ENCODE measurements around the gene TNP2.
"Not testable (repeated sequence)": the region's sequence is repeated elsewhere in the genome, so short reads cannot be mapped to it uniquely, and the experiment has no call there.

TNP2 gene

DNA sequence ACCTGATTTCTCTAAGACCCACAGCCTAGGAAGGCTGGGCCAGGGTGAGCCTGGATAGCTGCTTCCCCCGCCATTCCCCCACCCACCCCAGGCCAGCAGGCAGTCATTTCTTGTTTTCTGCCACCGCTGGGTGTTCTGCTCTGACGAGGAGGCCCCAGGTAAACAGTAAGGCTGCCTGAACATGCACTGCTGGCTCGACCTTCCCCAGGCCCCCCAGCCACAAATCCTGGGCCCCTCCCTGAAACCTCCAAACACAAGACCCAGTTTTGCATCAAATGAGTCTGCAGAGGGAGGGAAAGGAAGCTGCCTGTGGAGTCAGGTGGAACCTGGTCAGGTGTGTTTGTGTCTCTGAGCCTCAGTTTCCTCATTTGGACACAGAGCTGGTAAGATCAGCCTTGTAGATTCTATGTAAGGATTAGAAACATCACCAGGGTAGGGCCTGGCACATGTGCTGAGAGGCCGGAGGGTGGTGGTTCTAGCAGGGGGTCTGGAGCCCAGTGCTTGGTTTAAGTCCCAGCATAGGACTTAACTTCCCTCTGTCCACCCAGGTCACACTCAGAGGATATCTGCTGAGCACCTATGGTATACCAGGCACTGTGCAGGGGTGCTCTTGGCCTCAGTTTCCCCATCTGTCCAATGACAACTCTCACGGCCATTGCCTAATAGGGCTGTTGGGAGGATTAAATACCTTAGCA lies 30.9 kb upstream of the TNP2 start:
- H3K4me3 ChIP-seq (replicated peaks; ENCODE audit: low read depth, low read length): no peak overlapping the region
- TF ChIP-seq, protein P1, sequence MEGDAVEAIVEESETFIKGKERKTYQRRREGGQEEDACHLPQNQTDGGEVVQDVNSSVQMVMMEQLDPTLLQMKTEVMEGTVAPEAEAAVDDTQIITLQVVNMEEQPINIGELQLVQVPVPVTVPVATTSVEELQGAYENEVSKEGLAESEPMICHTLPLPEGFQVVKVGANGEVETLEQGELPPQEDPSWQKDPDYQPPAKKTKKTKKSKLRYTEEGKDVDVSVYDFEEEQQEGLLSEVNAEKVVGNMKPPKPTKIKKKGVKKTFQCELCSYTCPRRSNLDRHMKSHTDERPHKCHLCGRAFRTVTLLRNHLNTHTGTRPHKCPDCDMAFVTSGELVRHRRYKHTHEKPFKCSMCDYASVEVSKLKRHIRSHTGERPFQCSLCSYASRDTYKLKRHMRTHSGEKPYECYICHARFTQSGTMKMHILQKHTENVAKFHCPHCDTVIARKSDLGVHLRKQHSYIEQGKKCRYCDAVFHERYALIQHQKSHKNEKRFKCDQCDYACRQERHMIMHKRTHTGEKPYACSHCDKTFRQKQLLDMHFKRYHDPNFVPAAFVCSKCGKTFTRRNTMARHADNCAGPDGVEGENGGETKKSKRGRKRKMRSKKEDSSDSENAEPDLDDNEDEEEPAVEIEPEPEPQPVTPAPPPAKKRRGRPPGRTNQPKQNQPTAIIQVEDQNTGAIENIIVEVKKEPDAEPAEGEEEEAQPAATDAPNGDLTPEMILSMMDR (IDR thresholded peaks at IDR 0.05; ENCODE audit: low read length, missing control alignments): no peak
- no peak for DNase-seq (ENCODE audit: low read depth)

DNA sequence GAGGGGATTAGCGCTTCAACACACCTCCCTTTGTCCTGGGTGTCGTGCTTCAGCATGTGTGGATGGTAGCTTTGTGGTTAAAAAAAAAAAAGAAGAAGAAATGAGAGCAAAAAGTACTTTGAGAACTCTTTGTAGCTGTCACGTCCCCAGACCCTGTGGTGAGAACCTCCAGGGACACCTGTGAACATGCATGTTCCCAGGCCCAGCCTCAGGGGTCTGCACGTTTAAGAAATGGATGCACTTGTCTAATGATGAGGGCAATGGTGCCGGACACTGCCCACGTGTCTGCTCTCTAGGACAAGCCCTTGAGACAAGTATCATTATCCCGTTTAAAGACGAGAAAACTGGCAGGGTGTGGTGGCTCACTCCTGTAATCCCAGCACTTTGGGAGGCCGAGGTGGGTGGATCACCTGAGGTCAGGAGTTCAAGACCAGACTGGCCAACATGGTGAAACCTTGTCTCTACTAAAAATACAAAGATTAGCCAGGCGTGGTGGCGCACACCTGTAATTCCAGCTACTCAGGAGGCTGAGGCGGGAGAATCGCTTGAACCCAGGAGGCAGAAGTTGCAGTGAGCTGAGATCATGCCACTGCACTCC lies 29.9 kb upstream of the TNP2 start:
- not testable (repeated sequence) for H3K4me3 ChIP-seq (replicated peaks; ENCODE audit: low read depth, low read length); DNase-seq (ENCODE audit: low read depth)

DNA sequence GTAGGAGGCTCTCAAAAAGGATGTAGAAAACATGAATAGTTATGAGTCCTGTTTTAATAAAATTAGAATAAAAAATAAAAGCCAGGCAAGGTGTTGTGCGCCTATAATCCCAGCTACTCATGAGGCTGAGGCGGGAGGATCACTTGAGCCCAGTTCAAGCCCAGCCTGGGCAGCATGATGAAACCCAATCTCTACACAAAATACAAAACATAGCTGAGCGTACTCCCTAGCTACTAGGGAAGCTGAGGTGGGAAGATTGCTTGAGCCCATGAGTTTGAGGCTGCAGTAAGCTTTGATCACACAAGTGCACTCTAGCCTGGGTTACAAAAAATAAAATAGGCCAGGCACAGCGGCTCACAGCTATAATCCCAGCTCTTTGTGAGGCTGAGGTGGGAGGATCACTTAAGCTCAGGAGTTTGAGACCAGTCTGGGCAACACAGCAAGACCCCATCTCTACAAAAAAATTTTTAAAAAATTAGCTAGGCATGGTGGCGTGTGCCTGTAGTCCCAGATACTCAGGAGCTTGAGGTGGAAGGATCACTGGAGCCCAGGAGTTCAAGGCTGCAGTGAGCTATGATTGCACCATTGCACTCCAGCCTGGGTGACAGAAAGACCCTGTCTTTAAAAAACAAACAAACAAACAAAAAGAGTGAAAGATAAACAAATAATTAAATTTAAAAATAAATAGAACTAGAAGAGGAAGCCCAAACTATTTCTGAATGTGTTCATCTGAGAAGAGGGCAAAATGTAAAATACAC lies 29.2 kb upstream of the TNP2 start:
- TF ChIP-seq, protein P1 (IDR thresholded peaks at IDR 0.05; ENCODE audit: low read length, missing control alignments): no peak
- DNase-seq (ENCODE audit: low read depth): no peak
- no peak overlapping the region for H3K4me3 ChIP-seq (replicated peaks; ENCODE audit: low read depth, low read length)

DNA sequence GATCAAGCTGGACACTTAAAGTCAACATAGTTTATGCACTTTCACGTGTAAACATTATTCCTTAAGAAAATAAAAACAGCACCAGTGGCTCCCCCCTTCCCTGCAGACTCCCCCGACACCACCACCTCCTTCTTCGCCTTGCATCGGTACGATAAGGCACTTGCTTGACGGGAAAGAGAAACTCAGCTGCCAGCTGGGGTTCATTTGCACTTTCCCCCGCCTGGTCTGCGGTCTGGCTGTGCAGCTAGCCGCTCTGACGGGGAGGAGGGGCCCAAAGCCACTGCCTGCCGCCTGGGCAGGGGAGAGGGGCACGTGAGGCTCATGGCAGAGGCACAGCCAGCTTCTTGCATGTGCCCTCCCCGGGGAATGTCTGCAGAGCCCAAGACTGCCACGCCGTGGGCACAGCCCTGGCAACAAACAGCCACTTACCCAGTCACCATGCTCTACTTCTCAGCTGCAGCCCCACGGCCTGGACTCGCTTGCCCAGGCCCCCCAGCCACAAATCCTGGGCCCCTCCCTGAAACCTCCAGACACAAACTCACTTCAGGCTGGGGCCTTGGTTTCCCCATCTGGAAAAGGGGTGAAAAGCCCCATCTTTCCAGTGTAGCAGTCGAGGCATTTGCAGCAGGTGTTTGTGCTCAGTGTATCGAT lies 28.5 kb upstream of the TNP2 start:
- TF ChIP-seq, protein P1 (IDR thresholded peaks at IDR 0.05; ENCODE audit: low read length, missing control alignments): no peak
- H3K4me3 ChIP-seq (replicated peaks; ENCODE audit: low read depth, low read length): no peak overlapping the region
- DNase-seq (ENCODE audit: low read depth): peak; percentile 50

DNA sequence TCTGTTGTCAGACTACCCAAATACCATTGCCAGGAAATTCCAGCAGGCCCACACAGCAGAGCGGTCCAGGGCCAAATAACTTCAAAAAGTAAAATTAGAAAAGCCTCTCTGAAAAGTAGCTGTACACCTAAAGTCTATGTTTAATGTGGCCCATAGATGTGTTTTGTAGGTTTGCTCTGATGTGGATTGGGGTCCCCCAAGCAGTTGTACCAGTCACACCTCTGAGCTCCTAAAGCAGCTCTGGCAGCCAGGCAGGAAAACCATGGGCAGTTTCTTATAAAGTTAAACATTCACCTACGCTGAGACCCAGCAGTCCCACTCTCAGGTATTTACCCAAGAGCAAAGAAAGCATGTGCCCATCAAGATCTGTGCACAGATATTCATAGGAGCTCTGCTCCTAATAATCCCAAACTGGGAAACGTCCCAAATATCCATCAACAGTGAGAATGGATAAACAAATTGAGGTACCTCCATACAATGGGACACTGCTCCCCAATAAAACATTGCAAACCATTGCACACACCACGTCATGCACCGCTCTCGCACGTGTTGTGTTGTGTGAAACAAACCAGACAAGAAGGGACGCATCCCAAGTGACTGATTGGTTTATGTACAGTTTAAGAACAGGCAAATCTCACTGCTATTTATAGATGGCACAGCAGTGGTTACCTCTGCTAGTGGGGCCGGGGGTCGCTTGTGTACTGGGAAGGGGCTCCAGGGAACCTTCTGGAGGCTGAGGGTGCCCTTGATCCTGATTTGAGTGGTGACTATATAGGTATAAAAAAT lies 27.8 kb upstream of the TNP2 start:
- DNase-seq (ENCODE audit: low read depth): no peak
- TF ChIP-seq, protein P1 (IDR thresholded peaks at IDR 0.05; ENCODE audit: low read length, missing control alignments): no peak
- H3K4me3 ChIP-seq (replicated peaks; ENCODE audit: low read depth, low read length): no peak overlapping the region

DNA sequence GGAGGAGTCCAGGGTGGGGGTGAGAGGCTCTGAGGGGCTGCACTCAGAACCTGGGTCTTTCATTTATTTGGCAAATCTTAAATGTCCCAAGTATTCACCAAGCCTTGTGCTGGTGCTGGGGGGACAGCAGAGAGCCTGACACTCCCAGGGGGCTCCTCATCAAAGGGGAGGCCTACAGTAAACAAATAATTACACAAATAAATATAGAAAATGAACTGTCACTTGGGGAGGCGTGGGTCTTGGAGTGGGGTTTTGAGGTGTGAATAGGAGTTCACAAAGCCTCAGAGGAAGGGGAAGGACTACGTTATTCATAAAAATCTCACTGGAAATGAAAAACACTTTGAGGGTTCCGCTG lies 27.2 kb upstream of the TNP2 start:
- H3K4me3 ChIP-seq (replicated peaks; ENCODE audit: low read depth, low read length): no peak overlapping the region
- TF ChIP-seq, protein P1 (IDR thresholded peaks at IDR 0.05; ENCODE audit: low read length, missing control alignments): no peak
- no peak for DNase-seq (ENCODE audit: low read depth)
